Lower leg skin (tissue), 4 donors: ENCODE results near the gene A3GALT2. TPM values are rescaled to one million over a fixed set of nuclear protein-coding genes. Genes with fewer than 3 reads are reported as not detected.

Source experiments
- DNase-seq, 2 donors: peaks; one replicate each; pipeline ENCODE4 v3.0.0-alpha.2; 2019; ENCODE audit warnings: low spot score in 2 of 2
- H3K4me3 ChIP-seq: fragments of 200-600 bp; sonication (generic); 2 replicates; pipeline ENCODE4 v1.5.1; 2017; ENCODE audit warnings: mild to moderate bottlenecking, low read depth; ENCODE audit not compliant: poor library complexity, severe bottlenecking
- CTCF ChIP-seq, 3 donors: fragments of 450-650 bp; IDR thresholded peaks; one replicate each; pipeline ENCODE4 v1.5.1; 2016; ENCODE audit warnings: antibody characterized with exemption in 3 of 3, mild to moderate bottlenecking in 3 of 3, moderate library complexity in 2 of 3
- POLR2A ChIP-seq, 2 donors: fragments of 450-650 bp; IDR thresholded peaks; one replicate each; pipeline ENCODE4 v1.6.1; 2016 to 2017; ENCODE audit warnings: antibody characterized with exemption in 2 of 2, mild to moderate bottlenecking in 1 of 2, moderate library complexity in 1 of 2
- WGBS, 2 donors: methylation state at CpG; one replicate each; pipeline ENCODE4 v1.1.5; 2018; 5-methylcytosine and 5-hydroxymethylcytosine counted together
- intact Hi-C: fragments of 100-400 bp; cut with DNase I; formaldehyde crosslinking; loops from one replicate; pipeline ENCODE4 v1.15.0; 2023; ENCODE audit warnings: low total_unique reads
- total RNA-seq, 4 donors: library from RNA; depleted of rRNA; stranded (reverse); fragments of >200 nt; gene quantifications; one replicate each; pipeline ENCODE4 v1.1.0, GENCODE V29; 2016

The A3GALT2 gene
- total RNA-seq, 4 donors from 2014 or later = not detected

- TF ChIP-seq POLR2A (IDR thresholded peaks at IDR 0.05) (no peak), CTCF (IDR thresholded peaks at IDR 0.05) (no peak)
- DNase-seq = no peak
- WGBS, 2 donors = 69 to 72% methylated on average over 6 of the region's 6 CpGs
- H3K4me3 ChIP-seq = no peak overlapping the region
- intact Hi-C loops = no loop called here
These were observed 20.3 kb upstream of the A3GALT2 start for GRCh38 chr1:33341190-33341589.

- H3K4me3 ChIP-seq = no peak overlapping the region
- TF ChIP-seq POLR2A (IDR thresholded peaks at IDR 0.05) (no peak), CTCF (IDR thresholded peaks at IDR 0.05) (no peak)
- DNase-seq = no peak
- 30 to 62% methylated on average over 2 of the region's 2 CpGs for WGBS, 2 donors
- intact Hi-C loops = no loop called here
These were observed 18.5 kb upstream of the A3GALT2 start for GRCh38 chr1:33339413-33339812.

GRCh38 chr1:33338440-33339211 lies 17.7 kb upstream of the A3GALT2 start:
- no peak for TF ChIP-seq CTCF (IDR thresholded peaks at IDR 0.05)
- TF ChIP-seq POLR2A (IDR thresholded peaks at IDR 0.05) = no peak
- 18 to 24% methylated on average over 14 of the region's 14 CpGs for WGBS, 2 donors
- intact Hi-C loops = no loop called here
- H3K4me3 ChIP-seq = no peak overlapping the region
- peak; percentile 82 to 88 for DNase-seq

- peak in 1 of 2 donors; percentile 61 for DNase-seq
- TF ChIP-seq POLR2A (IDR thresholded peaks at IDR 0.05) (no peak), CTCF (IDR thresholded peaks at IDR 0.05) (no peak)
- H3K4me3 ChIP-seq = no peak overlapping the region
- intact Hi-C loops = no loop called here
- WGBS, 2 donors = 16 to 22% methylated on average over 1 of the region's 1 CpG
These were observed 17.1 kb upstream of the A3GALT2 start for GRCh38 chr1:33338048-33338439.

GRCh38 chr1:33337441-33337840 lies 16.5 kb upstream of the A3GALT2 start:
- WGBS, 2 donors = 84 to 86% methylated on average over 6 of the region's 6 CpGs
- DNase-seq = no peak
- intact Hi-C loops = no loop called here
- TF ChIP-seq CTCF (IDR thresholded peaks at IDR 0.05) (no peak), POLR2A (IDR thresholded peaks at IDR 0.05) (no peak)
- no peak overlapping the region for H3K4me3 ChIP-seq

GRCh38 chr1:33336580-33336979 lies 15.7 kb upstream of the A3GALT2 start:
- intact Hi-C loops = no loop called here
- WGBS, 2 donors = 82 to 83% methylated on average over 9 of the region's 9 CpGs
- H3K4me3 ChIP-seq = no peak overlapping the region
- no peak for DNase-seq
- TF ChIP-seq POLR2A (IDR thresholded peaks at IDR 0.05) (no peak), CTCF (IDR thresholded peaks at IDR 0.05) (no peak)
